ENCODE data around the gene FRMD8. TPM values are rescaled to one million over a fixed set of nuclear protein-coding genes. Genes with fewer than 3 reads are reported as not detected.

The FRMD8 gene
- total and polyA plus RNA-seq, 9 of the 15 experiments (the other 6 are each of a cell fraction or from before 2014, with no cell fraction given) = 4.5 to 54.5 (median 15.8) TPM

DNA sequence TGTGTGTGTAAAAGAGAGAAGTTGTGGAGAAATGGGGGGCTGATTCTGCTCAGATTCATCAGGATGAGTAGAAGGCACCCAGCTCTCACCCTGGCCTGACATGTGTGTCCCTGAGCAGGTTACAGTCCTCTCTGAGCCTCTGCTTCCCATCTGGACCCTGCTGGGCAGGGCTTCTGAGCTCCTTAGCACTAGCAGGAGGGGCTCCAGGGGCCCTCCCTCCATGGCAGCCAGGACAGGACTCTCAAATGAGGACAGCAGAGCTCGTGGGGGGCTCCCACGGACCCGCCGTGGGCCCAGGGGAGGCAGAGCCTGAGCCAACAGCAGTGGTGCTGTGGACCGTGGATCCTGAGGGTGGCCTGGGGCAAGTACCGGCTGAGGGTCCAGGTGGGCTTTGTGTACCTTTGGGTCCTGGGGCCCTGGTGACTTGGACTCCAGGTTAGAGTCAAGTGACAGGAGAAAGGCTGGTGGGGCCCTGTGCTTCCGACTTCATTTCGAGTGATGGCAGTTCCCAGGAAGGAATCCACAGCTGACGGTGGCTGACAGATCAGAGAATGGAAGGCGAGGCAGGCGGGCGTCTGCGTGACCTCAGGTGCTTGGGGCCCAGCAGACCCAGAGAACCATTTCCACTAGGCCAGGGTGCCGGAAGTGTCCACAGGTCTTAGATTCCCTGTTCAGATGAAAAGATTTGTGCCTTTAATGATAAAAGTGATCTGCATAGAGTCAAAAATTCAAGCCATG is 58.0 kb downstream of the FRMD8 start (continued):
- TF ChIP-seq, protein P1, sequence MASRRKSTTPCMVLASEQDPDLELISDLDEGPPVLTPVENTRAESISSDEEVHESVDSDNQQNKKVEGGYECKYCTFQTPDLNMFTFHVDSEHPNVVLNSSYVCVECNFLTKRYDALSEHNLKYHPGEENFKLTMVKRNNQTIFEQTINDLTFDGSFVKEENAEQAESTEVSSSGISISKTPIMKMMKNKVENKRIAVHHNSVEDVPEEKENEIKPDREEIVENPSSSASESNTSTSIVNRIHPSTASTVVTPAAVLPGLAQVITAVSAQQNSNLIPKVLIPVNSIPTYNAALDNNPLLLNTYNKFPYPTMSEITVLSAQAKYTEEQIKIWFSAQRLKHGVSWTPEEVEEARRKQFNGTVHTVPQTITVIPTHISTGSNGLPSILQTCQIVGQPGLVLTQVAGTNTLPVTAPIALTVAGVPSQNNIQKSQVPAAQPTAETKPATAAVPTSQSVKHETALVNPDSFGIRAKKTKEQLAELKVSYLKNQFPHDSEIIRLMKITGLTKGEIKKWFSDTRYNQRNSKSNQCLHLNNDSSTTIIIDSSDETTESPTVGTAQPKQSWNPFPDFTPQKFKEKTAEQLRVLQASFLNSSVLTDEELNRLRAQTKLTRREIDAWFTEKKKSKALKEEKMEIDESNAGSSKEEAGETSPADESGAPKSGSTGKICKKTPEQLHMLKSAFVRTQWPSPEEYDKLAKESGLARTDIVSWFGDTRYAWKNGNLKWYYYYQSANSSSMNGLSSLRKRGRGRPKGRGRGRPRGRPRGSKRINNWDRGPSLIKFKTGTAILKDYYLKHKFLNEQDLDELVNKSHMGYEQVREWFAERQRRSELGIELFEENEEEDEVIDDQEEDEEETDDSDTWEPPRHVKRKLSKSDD (conservative IDR thresholded peaks at IDR 0.05; ENCODE audit: low read length) = no peak
- TF ChIP-seq ZBTB7A (IDR thresholded peaks at IDR 0.05; ENCODE audit: borderline replicate concordance, control insufficient read depth, low read depth, low read length) (peak; percentile 52; the same call in 1 of the 2 replicates), ZNF764 (CRISPR knock-in tag; IDR thresholded peaks at IDR 0.05; ENCODE audit: low read depth) (no peak), ZNF717 (CRISPR knock-in tag; IDR thresholded peaks at IDR 0.05) (0 out of 2 replicates have a peak, but pooled peaks have one; percentile 51), MYNN (IDR thresholded peaks at IDR 0.05) (peak; percentile 24; the same call in 1 of the 2 replicates), MYNN (CRISPR knock-in tag; IDR thresholded peaks at IDR 0.05) (no peak), PML (IDR thresholded peaks at IDR 0.05; ENCODE audit: low read length) (peak; percentile 28), POLR2AphosphoS2 (IDR thresholded peaks at IDR 0.05; ENCODE audit: low read length) (peak; percentile 61; the same call in 1 of the 2 replicates), TARDBP (IDR thresholded peaks at IDR 0.05) (peak; percentile 81)
- TF ChIP-seq, protein P2, sequence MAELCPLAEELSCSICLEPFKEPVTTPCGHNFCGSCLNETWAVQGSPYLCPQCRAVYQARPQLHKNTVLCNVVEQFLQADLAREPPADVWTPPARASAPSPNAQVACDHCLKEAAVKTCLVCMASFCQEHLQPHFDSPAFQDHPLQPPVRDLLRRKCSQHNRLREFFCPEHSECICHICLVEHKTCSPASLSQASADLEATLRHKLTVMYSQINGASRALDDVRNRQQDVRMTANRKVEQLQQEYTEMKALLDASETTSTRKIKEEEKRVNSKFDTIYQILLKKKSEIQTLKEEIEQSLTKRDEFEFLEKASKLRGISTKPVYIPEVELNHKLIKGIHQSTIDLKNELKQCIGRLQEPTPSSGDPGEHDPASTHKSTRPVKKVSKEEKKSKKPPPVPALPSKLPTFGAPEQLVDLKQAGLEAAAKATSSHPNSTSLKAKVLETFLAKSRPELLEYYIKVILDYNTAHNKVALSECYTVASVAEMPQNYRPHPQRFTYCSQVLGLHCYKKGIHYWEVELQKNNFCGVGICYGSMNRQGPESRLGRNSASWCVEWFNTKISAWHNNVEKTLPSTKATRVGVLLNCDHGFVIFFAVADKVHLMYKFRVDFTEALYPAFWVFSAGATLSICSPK (IDR thresholded peaks at IDR 0.05; ENCODE audit: borderline replicate concordance) = no peak

Measured in K562 (cell line).